GM18519 (cell line): Measurements from ENCODE around the gene PDE3B.
"Not testable (repeated sequence)": the region's sequence is repeated elsewhere in the genome, so short reads cannot be mapped to it uniquely, and the experiment has no call there.

Experiments used
- ATAC-seq: cut with Tn5 transposase; IDR thresholded peaks from one replicate; pipeline ENCODE4 v1.9.1; 2021; ENCODE audit warnings: mild to moderate bottlenecking, moderate library complexity; ENCODE audit not compliant: unreplicated experiment, low FRiP score

Gene PDE3B

DNA sequence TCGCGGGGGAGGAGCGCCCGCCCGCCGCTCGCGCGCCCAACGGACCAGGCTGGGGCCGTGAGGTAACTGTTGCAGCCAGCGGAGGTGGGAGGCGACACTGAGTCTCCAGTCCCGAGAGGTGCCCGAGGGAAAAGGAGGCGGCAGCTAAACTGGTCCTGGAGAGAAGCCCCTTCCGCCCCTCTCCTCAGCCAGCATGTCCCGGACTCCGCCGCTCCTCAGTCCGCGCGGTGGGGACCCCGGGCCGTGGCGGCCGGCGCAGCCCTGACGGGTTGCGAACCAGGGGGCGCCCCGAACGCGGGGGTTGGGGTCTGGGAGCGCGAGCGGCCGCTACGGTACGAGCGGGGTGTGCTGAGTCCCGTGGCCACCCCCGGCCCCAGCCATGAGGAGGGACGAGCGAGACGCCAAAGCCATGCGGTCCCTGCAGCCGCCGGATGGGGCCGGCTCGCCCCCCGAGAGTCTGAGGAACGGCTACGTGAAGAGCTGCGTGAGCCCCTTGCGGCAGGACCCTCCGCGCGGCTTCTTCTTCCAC lies at the start of gene PDE3B:
Gene PDE3B (plus strand): TSS at position 108 of the 529 bp plus-strand sequence. CDS start 272 bp downstream, at position 380.
- peak; percentile 67 for ATAC-seq

- not testable (repeated sequence) for ATAC-seq
Measured at GRCh38 chr11:14595261-14595660, 48.3 kb upstream of the PDE3B start.

DNA sequence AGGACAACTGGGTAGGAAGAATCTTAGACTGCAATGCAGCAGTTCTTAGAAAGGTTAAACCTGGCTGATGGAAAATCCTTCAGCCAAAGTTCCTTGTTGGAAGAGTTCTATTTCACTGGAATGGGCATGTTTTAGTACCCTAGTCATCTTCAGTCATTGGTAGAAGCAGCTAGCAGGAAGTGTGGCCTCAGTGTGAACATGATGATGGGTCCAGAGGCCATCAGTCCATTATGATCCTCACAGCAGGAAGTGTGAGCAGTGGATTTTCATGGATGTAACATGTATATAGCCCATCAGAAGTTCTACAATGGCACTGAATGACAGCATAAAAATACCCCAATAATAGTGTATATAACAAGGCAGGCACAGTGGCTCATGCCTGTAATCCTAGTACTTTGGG lies 35.9 kb upstream of the PDE3B start:
- ATAC-seq = no peak

DNA sequence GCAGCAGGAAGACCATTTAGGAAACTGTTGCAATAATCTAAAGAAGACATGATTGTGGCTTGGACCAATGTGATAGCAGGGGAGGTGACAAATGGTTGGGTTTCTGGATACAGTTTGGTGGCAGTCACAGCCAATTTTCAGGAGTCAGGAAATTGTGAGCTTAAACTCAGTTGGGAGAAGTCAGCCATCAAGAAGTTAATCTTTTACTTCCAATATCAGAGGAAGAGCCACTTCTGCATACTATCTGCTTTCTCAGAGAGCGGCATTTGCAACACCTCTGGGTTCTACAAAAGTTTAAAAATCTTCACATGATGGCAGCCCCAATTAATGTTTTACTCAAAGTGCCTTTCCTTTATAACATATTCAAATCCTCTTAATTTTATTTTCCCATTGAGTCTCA lies 33.7 kb upstream of the PDE3B start:
- ATAC-seq = no peak

- ATAC-seq = no peak
Measured at GRCh38 chr11:14611939-14612338, 31.7 kb upstream of the PDE3B start.

DNA sequence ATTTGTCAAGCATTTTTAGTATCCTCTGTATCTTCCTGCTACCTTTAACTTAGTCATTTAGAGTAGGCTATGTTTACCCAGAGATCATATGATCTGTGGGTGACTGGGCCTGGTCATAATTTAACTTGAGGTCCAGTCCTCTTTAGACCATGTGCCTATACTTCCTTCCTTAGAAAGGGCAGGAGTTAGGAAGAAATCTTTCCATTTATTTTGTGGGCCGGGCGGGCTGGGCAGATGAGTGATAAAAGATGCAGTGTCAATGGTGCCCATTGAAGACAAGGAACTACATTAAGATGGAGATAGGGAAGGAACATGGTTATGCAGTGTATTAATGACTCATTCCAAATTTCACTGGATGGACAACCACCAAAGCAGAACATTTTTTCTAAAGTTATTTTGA lies 30.9 kb upstream of the PDE3B start:
- no peak for ATAC-seq

- ATAC-seq = no peak
Measured at GRCh38 chr11:14614091-14614622, 29.4 kb upstream of the PDE3B start.

- no peak for ATAC-seq
Measured at GRCh38 chr11:14617241-14618027, 26.2 kb upstream of the PDE3B start.

GRCh38 chr11:14618060-14618459 lies 25.5 kb upstream of the PDE3B start:
- no peak for ATAC-seq

DNA sequence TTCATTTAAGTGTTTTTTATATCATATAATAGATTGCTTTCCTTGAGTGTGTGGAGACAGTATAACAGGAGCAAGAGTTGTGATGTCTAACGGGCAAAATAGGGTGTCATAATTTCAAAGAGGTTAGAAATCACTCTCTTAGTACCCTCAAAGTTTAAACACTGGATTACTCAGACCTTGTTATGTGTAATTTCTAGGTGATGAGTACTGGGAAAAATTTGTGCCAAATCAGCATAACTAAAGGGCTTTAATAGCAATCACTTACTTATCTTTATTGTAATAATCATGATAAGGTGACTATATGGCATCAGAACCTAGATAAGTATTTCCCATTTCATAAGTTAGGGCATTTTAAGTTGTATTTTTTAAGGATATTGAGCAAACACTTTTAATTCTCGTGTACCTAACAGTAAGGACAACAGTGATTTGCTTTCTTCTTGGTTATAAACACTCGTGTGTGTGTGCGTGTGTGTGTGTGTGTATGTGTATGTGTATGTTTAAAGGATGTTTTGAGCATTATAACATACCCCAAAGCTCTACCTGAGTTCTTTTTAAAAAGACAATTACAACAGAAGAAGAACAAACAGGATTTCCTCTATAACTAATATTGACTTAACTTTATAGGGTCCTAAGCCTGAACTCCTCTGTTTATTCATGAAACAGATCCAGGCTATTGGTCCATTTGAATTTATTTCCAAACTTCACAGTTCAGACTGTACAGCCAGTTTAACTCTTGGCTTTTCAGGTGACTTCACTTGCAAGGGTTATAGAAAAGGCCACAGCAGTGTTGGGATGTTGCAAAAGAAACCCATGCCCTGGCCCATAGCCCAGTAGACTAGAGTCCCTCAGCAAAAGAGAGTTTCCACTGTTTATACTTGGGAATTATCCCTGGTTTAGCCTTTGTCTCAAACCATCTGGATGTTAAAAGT lies 23.7 kb upstream of the PDE3B start:
- ATAC-seq = no peak

DNA sequence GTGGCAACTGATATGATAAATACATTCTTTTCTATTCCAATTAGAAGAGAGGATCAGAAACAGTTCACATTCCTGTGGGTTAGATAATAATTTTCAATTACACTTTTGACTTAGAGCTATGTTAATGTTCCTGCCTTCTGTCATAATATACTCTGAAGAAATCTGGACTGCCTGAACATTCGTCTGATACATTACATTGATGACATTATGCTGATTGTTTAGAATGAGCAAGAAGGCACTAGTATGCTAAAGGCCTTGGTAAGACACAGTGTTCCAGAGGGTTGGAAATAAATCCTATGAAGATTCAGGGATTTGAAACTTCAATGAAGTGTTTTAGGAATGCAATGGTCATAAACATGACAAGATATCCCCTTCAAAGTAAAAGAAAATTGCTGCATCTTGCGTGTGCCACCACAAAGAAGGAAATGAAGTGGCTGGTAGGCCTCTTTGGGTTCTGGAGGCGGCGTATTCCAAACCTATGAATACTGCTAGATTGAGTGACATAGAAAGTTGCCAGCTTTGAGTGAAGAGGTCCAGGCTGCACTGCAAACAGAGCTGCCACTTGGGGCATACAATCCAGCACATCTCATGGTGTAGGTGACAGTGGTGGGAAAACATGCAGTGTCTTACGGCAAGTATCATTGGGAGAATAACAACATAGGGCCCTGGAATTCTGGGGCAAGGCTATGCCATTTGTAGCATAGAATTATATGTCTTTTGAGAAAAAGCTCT lies 21.2 kb upstream of the PDE3B start:
- ATAC-seq = no peak

GRCh38 chr11:14623036-14623435 lies 20.6 kb upstream of the PDE3B start:
- no peak for ATAC-seq

DNA sequence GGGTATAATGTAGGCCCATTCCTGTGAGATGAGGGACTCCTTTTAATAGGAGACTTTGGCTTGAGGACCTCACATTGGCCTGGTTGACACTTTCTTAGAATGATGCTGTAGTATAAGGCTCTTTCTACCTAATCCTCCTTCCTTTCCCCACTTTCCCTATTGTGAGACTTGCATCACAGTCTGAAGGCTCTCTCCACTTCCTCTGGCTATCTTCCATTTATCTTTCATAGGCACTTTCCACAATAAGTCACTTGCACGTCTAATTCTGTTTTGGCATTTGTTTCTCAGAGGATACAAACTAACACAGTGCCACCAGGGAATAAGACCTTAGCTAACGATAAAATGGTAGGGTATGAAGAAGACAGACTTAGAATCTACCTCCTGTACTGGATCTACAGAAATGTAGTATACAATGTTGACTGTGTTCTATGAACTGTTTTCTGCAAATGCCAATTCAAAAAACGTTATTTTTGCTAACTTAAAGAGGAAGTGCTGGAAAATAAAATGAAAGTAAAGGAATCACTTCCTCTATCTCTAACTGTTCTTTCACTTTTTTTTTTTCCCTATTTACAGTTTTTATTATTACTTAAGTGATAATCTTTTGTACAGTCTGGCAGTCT lies 17.9 kb upstream of the PDE3B start:
- ATAC-seq = no peak

DNA sequence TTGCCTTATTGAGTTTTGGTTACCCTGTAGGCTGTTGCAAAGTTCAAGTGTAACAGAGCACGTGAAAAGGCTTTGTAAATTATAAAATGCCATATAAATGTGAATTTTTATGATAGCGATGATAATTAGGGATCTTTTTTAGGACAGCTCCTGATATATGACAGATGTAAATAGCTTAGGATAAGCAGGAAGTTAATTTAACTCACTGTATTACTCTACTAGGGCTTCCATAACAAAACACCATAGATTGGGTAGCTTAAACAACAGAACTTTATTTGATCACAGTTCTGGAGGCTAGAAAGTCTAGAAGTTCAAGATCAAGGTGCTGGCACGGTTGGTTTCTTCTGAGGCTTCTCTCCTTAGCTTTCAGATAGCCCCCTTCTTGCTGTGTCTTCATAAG lies 17.0 kb upstream of the PDE3B start:
- no peak for ATAC-seq

DNA sequence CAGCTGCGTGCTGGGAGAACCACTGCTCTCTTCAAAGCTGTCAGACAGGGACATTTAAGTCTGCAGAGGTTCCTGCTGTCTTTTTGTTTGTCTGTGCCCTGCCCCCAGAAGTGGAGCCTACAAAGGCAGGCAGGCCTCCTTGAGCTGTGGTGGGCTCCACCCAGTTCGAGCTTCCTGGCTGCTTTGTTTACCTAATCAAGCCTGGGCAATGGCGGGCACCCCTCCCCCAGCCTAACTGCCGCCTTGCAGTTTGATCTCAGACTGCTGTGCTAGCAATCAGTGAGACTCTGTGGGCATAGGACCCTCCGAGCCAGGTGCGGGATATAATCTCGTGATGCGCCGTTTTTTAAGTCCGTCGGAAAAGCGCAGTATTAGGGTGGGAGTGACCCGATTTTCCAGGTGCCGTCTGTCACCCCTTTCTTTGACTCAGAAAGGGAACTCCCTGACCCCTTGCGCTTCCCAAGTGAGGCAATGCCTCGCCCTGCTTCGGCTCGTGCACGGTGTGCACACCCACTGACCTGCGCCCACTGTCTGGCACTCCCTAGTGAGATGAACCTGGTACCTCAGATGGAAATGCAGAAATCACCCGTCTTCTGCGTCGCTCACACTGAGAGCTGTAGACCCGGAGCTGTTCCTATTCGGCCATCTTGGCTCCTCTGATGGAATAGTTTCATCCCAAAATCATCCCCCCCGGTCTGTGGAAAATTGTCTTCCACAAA lies 9.9 kb upstream of the PDE3B start:
- not testable (repeated sequence) for ATAC-seq

- ATAC-seq = no peak
Measured at GRCh38 chr11:14634813-14635212, 8.8 kb upstream of the PDE3B start.

DNA sequence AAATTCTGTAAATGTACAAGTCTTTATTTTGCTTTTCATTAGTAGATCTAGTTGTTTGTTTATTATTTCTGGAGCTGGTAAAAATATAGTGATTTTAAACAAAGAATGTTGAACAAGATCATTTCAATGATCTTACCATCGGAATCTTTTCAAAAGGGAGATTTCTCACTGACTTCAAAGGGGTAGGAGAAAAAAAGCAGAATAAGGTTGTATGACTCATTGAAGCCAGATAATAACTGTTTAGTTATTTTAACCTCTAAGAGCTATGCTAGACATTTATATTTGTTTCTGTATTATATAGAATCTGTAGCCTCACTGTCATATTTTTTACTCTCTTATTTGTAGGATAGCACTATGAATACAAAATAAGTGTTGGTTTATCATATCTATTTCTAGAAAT lies 8.1 kb upstream of the PDE3B start:
- no peak for ATAC-seq

DNA sequence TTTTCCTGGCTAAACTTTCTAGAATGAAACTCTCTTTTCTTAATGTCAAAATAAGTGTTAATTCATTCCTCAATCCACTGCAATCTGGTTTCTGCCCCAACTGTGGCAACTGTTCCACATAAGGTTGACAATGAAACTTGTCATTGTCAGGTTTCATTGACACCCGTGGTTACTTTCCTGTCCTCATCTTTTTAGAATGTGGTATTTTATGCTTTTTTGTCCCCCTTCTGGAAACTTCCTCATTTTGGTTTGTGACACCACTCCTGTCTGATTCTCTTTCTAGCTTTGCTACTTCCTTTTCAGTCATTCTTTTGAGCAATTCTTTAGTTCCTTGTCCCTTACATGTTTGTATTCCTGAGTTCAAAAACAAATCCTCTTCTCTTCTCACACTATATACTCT lies 7.5 kb upstream of the PDE3B start:
- no peak for ATAC-seq

DNA sequence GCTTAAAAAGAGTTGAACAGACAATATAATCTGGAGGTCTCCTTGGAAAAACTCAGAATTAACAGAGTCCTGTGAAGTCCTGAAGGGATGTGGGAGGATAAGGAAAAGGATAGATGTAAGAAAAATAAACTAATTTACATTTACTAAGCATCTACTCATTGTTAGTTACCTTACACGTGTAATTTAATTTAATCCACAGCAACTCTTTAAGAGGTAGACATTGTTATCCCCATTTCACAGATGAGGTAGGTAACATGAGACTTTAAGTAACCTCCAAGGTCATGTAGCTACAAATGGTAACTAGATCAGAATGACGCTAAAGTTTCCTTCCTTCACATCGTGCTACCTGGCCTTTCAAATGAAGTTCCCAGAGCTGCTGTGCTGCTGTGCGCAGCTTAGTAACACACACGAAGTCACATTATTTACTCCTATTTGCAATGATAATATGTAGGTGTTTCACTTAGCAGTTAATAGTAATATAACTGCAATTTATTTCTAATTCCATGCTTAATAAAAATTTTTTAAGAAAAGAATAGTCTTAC lies 5.7 kb upstream of the PDE3B start:
- ATAC-seq = no peak
